Kidney tubule cell (primary cell): ENCODE measurements around the gene UGT1A4.
A peak's percentile ranks its signal among the peaks of the same experiment; 100 is the strongest.

Source experiments
- DNase-seq: peaks from one replicate; pipeline ENCODE4 v3.0.0-alpha.2; 2018; ENCODE audit warnings: low spot score

The UGT1A4 gene

GRCh38 chr2:233718552-233718951 is at the start of gene UGT1A4:
TSS of gene UGT1A4 (plus strand) at chr2:233718736. CDS start at chr2:233718821, 85 bp downstream.
- no peak for DNase-seq

- peak; percentile 72 for DNase-seq
Measured at GRCh38 chr2:233671290-233672161, 47.0 kb upstream of the UGT1A4 start, which contains the start of gene UGT1A9. TSS of gene UGT1A9 (plus strand) at chr2:233671898. CDS start at chr2:233671935, 37 bp downstream.

DNA sequence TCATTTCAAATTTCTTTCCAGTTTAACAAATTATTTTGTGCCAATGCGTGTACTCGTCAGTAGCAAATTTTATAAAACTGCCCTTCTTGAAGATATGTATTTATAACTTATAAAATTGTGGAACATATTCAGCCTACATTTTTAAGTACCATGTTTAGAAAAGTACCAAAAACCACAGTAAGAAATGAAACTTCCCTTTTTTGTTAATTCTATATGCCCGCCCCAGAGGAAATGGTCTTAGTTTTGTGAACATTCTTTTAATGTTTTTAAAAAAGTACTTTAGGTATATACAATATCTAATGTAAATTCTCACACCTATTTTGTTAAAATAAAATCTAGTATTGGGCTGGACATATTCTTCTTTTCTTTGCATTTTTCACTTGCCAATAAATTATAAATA is 45.6 kb upstream of the UGT1A4 start:
- DNase-seq: no peak

DNA sequence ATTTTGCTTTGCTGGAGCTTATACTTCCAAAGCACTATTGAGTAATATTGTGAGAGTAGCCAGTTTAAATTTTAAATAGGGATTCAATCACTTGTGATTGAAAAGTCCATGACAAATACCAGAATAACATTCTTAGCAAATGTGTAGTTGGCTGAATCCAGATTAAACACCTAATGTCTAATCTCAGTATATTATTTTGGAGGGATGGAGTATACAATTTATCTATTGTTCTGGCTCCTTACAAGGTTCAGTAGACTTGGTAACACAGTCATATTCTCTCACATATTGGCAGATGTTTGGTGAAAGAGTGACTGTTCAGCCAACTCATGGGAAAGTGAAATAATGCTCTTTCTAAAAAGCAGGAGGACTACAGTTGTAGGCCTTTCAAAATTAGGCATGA is 44.6 kb upstream of the UGT1A4 start:
- peak; percentile 80 for DNase-seq

DNA sequence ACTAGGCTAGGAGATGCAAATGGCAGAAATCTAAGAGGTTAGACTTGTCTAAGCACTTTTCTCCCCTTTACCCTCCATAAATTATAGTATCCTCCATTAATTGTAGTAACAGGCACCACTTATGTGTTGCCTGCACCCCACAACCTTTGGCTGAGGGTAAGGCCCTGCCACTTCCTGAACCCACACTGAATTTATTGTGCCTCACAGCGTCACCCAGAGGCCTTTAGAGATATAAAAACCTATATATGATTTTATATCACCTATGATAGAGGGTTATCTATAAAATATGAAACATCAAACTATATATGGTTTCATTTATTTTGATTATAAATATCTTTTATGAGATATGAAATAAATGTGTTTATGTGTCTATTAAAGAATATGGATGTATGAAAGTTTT is 44.2 kb upstream of the UGT1A4 start:
- DNase-seq: peak; percentile 26

- peak; percentile 59 for DNase-seq
Measured at GRCh38 chr2:233674995-233675394, 43.5 kb upstream of the UGT1A4 start.

- peak; percentile 82 for DNase-seq
Measured at GRCh38 chr2:233676046-233676445, 42.5 kb upstream of the UGT1A4 start.

- DNase-seq: no peak
Measured at GRCh38 chr2:233679196-233679595, 39.3 kb upstream of the UGT1A4 start.

DNA sequence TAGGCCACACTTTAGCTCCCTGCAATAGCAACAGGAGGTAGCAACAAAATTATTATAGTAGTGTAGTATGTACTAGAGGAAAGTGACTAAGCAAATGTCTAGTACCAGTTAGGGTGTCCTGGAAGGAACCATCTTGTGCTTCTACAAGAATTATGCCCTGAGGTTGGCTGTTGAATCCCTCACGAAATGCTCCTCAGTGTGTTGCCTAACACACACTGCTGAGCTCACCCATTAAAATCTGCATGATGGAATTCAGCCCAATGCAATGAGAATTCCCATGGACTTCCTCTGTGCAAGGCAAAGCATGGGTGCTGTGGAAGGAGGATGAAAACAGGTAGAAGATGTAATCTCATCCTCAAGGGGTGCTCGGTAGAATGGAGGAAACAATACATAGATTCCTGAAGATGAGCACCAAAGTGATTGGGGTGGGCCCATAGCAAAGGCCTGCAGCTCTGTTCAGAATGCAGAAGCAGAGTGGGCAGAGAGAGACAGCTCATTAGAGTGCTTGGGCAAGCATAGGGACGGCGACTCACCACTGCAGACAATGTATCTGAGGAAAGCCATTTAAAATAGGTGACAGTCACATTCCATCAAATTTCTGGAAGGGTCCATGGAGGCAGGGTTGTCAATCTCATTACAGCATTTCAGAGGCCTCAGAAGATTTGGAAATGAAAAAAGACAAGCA is 38.0 kb upstream of the UGT1A4 start:
- DNase-seq: peak; percentile 20

- no peak for DNase-seq
Measured at GRCh38 chr2:233681521-233682099, 36.9 kb upstream of the UGT1A4 start, which contains the start of gene UGT1A7. TSS of gene UGT1A7 (plus strand) at chr2:233681901. CDS start at chr2:233681938, 37 bp downstream.

DNA sequence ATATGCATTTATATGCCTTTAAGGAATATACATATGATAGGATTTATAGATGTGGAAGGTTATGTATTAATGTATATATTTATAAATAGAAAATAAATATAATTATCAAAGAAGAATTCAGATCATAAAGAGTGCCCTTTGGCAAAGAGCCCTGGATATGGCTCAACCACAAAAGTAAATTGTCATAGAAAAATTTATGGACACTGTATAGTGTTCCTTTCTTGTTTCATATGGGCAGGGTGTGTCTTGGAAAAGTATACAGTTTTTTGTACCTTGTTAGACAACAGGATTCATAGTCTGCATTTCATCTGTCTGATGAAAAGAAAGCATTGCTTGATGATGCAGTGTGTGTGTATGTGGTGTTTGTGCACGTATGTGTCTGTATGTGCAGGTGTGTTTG is 33.9 kb upstream of the UGT1A4 start:
- no peak for DNase-seq

DNA sequence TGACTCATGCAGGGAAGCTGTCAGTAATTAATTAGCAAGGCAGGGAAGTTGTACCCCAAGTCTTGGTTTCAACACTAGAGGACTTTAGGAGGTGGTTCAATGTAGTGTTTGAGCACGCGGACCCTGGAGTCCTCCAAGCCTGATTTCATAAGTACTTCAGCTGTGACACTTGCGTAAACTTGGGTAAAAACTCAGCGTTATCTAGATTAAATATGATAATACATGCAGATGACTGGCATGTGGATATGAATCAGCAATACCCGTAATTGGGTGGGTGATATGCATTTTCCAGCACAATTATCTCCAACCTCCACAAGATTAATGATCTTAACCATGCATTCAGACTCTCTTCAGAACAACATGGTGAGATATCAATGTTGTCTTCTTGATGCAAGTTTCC is 31.6 kb upstream of the UGT1A4 start:
- no peak for DNase-seq

DNA sequence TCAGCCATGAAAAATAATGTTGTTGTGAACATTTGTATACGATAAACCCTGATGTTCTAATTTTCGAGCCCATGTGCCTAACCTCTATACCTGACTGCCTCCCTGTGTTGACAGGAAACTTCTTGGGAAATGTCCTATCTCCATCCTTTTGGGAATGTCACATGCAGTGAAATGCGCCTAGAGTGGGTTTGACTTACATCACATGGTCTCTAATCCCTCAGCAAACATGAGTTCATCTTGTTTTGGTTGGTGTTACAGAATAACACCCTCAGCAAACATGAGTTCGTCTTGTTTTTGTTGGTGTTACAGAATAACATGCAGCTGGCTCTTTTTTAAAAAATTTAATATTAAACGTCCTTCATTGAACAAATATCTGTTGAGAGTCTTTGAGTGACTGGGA is 30.2 kb upstream of the UGT1A4 start:
- DNase-seq: no peak

DNA sequence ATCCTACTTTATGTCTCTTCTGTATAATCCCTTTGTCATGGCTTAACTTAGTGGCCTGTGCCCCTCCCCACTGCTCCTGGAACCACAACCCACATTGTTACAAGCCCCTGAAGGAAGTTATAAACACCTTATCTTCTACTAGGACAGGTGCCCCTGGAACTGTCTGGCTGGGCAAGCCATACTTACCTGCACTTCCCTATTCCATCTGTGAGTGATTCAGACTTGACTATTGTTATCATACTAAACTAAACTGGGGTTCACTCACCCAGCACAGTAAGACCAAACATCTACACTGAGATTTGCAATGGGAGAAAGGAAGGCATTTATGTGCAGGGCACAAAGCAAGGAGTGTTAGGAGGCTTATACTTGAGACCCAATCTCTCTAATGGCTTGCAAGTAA is 29.5 kb upstream of the UGT1A4 start:
- no peak for DNase-seq

- peak; percentile 13 for DNase-seq
Measured at GRCh38 chr2:233689501-233689900, 29.0 kb upstream of the UGT1A4 start.

- DNase-seq: peak; percentile 70
Measured at GRCh38 chr2:233690444-233690843, 28.1 kb upstream of the UGT1A4 start.

GRCh38 chr2:233691443-233692433 is 26.8 kb upstream of the UGT1A4 start:
- peak; percentile 78 for DNase-seq

DNA sequence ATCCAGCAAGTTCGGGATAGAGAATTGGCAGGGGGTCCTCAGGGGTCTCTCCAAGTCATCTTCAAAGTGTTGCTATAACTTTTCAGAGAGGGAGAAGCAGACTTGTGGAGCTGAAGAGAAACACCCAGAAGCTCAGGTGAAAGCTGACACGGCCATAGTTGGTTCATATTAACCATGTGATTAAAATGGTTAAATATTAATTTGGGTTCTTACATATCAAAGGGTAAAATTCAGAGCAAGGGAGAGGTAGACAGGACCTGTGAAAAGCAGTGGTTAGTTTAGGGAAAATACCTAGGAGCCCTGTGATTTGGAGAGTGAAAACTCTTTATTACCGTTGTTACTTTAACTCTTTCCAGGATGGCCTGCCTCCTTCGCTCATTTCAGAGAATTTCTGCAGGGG is 25.9 kb upstream of the UGT1A4 start, which contains the start of gene UGT1A6:
Gene UGT1A6 (plus strand): TSS at position 243 of the 400 bp plus-strand sequence. CDS start 115 bp downstream, at position 358.
- peak; percentile 68 for DNase-seq

- peak; percentile 44 for DNase-seq
Measured at GRCh38 chr2:233693963-233694362, 24.6 kb upstream of the UGT1A4 start.

DNA sequence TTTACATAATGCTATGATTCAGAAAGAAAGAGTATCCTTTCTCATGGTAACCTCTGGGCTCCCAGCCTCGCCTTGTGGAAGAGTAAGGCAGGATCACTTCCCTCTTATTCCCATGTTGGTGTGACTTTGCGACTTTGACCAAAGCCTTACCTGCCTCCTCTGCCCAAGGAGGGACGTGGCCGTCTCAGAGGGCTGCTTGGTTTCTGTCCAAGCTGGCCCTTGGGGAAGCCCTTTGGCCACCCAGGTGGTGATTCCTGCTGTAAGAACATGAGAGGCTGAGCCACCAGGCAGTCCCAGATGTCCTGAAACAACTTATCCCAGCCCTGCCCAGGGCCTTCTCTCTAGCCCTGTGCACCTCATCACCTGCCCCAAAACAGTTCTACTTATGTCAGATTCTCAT is 19.8 kb upstream of the UGT1A4 start:
- peak; percentile 21 for DNase-seq

DNA sequence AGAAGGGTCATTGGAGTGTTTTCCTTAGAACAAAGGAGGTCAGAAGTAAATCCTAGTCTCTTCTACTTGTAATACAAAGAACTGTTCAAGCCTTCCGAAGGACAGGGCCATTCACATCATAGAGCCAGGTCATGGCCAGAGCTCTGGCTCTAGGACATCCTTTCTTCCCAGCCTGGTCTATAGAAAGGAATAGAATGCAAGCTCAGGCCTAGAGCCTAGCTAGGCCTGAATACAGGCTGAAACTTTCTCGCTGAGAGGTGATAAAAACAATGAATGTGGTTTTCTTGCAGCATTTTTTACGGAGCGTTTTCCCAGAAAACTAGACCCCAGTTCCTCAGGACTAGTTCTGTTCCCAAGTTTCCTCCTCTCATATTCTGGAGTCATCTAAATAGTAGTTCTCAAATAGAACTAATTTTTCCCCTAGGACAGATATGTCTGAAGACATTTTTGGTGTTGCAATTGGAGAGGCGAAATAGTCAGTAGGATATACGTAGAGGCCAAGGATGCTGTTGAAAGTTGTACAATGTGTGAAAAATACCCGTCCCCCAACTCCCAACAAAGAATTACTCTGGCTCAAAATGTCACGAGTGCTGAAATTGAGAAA is 19.0 kb upstream of the UGT1A4 start:
- DNase-seq: no peak
